ENCODE data around the gene BHLHE23. TPM values are rescaled to one million over a fixed set of nuclear protein-coding genes. Genes with fewer than 3 reads are reported as not detected.

BHLHE23 gene
- total RNA-seq, 2 donors from 2014 or later: not detected

GRCh38 chr20:63005862-63006539 is 763 bp downstream of the BHLHE23 start:
- intact Hi-C loops (cut with DNase I): loop anchor here (10.0 kb wide), 1 partner anchor 111 kb away; no protein-coding TSS in a partner anchor
- no peak for ATAC-seq
- Histone ChIP-seq H3K4me1 (peaks cover 26% of the 10 kb centered on the region), H3K4me3 (no peak overlapping the region), H3K27me3 (peaks cover 0 to 37% of the 10 kb centered on the region in 2 donors), H3K36me3 (replicated peaks in 1 of 2; ENCODE audit: insufficient read depth in 1 of 2, low read depth in 2 of 2) (no peaks in the 10 kb centered on the region), H3K27ac (no peak overlapping the region), H3K9me3 (no peaks in the 10 kb centered on the region)
- WGBS, 2 donors: 2% methylated on average over 87 of the region's 90 CpGs; no CpG with 5 or more reads in 1 of the 2 donors
- no peak for DNase-seq
- TF ChIP-seq CTCF (IDR thresholded peaks at IDR 0.05) (no peak), POLR2A (IDR thresholded peaks at IDR 0.05) (no peak)

GRCh38 chr20:63005365-63005861 is 1.4 kb downstream of the BHLHE23 start:
- TF ChIP-seq CTCF (IDR thresholded peaks at IDR 0.05) (no peak), POLR2A (IDR thresholded peaks at IDR 0.05) (no peak)
- 3% methylated on average over 43 of the region's 43 CpGs; no CpG with 5 or more reads in 1 of the 2 donors for WGBS, 2 donors
- H3K4me3 ChIP-seq: no peak overlapping the region
- no peak for ATAC-seq
- no peaks in the 10 kb centered on the region for H3K36me3 ChIP-seq (replicated peaks in 1 of 2; ENCODE audit: insufficient read depth in 1 of 2, low read depth in 2 of 2)
- H3K4me1 ChIP-seq: peaks cover 26% of the 10 kb centered on the region
- intact Hi-C loops (cut with DNase I): loop anchor here (10.0 kb wide), 1 partner anchor 111 kb away; no protein-coding TSS in a partner anchor
- H3K27me3 ChIP-seq: peaks cover 0 to 37% of the 10 kb centered on the region in 2 donors
- no peak for DNase-seq
- H3K27ac ChIP-seq: no peak overlapping the region
- no peaks in the 10 kb centered on the region for H3K9me3 ChIP-seq

GRCh38 chr20:63004607-63005364 is 2.0 kb downstream of the BHLHE23 start:
- peaks cover 23% of the 10 kb centered on the region for H3K4me1 ChIP-seq
- WGBS, 2 donors: 6 to 17% methylated on average over 11 to 50 of the region's 53 CpGs
- no peaks in the 10 kb centered on the region for H3K9me3 ChIP-seq
- H3K27me3 ChIP-seq: peaks cover 0 to 34% of the 10 kb centered on the region in 2 donors
- TF ChIP-seq CTCF (IDR thresholded peaks at IDR 0.05) (no peak), POLR2A (IDR thresholded peaks at IDR 0.05) (no peak)
- no peaks in the 10 kb centered on the region for H3K36me3 ChIP-seq (replicated peaks in 1 of 2; ENCODE audit: insufficient read depth in 1 of 2, low read depth in 2 of 2)
- ATAC-seq (no peak), DNase-seq (no peak)
- intact Hi-C loops (cut with DNase I): loop anchor here (10.0 kb wide), 1 partner anchor 110 kb away; no protein-coding TSS in a partner anchor
- H3K4me3 ChIP-seq: no peak overlapping the region
- H3K27ac ChIP-seq: no peak overlapping the region

GRCh38 chr20:63003546-63003945 is 3.2 kb downstream of the BHLHE23 start:
- no peaks in the 10 kb centered on the region for H3K36me3 ChIP-seq (replicated peaks in 1 of 2; ENCODE audit: insufficient read depth in 1 of 2, low read depth in 2 of 2)
- DNase-seq (no peak), ATAC-seq (no peak)
- H3K9me3 ChIP-seq: no peaks in the 10 kb centered on the region
- H3K4me3 ChIP-seq: no peak overlapping the region
- H3K27me3 ChIP-seq: peaks cover 0 to 26% of the 10 kb centered on the region in 2 donors
- intact Hi-C loops (cut with DNase I): loop anchor here (10.0 kb wide), 1 partner anchor 109 kb away; no protein-coding TSS in a partner anchor
- no peak for TF ChIP-seq CTCF (IDR thresholded peaks at IDR 0.05)
- TF ChIP-seq POLR2A (IDR thresholded peaks at IDR 0.05): no peak
- WGBS, 2 donors: 6 to 25% methylated on average over 13 of the region's 13 CpGs
- peaks cover 11% of the 10 kb centered on the region for H3K4me1 ChIP-seq
- H3K27ac ChIP-seq: no peak overlapping the region

Measured in body of pancreas (tissue), 4 donors.